Measurements from ENCODE around the gene SMIM33. TPM values are rescaled to one million over a fixed set of nuclear protein-coding genes. Genes with fewer than 3 reads are reported as not detected.
"Not testable (repeated sequence)": the region's sequence is repeated elsewhere in the genome, so short reads cannot be mapped to it uniquely, and the experiment has no call there.

The SMIM33 gene
- total RNA-seq, 1 donor from 2014 or later: under 0.01 TPM

GRCh38 chr5:139482050-139482889 lies 11.5 kb downstream of the SMIM33 start, which contains the start of gene STING1:
Gene STING1, minus strand, starts transcription at chr5:139482758. Its CDS starts 1,054 bp downstream, at chr5:139481704.
- peak; percentile 47 to 90 for DNase-seq (ENCODE audit: low read depth in 2 of 2)

GRCh38 chr5:139482890-139483208 lies 12.0 kb downstream of the SMIM33 start:
- DNase-seq (ENCODE audit: low read depth in 2 of 2): not testable (repeated sequence)

- DNase-seq (ENCODE audit: low read depth in 2 of 2): no peak
Measured at GRCh38 chr5:139486201-139486600, 15.4 kb downstream of the SMIM33 start.

GRCh38 chr5:139488260-139488659 lies 17.5 kb downstream of the SMIM33 start:
- DNase-seq (ENCODE audit: low read depth in 2 of 2): no peak

GRCh38 chr5:139492700-139493192 lies 21.9 kb downstream of the SMIM33 start:
- peak in 1 of 2 donors; percentile 23 for DNase-seq (ENCODE audit: low read depth in 2 of 2)

- no peak for DNase-seq (ENCODE audit: low read depth in 2 of 2)
Measured at GRCh38 chr5:139494256-139494655, 23.5 kb downstream of the SMIM33 start.

- peak in 1 of 2 donors; percentile 58 for DNase-seq (ENCODE audit: low read depth in 2 of 2)
Measured at GRCh38 chr5:139494832-139495231, 24.0 kb downstream of the SMIM33 start.

- DNase-seq (ENCODE audit: low read depth in 2 of 2): peak in 1 of 2 donors; percentile 82
Measured at GRCh38 chr5:139495638-139496435, 25.0 kb downstream of the SMIM33 start.

- DNase-seq (ENCODE audit: low read depth in 2 of 2): no peak
Measured at GRCh38 chr5:139501381-139501780, 30.6 kb downstream of the SMIM33 start.

- DNase-seq (ENCODE audit: low read depth in 2 of 2): not testable (repeated sequence)
Measured at GRCh38 chr5:139503036-139503817, 32.4 kb downstream of the SMIM33 start.

- DNase-seq (ENCODE audit: low read depth in 2 of 2): not testable (repeated sequence)
Measured at GRCh38 chr5:139503879-139504278, 33.1 kb downstream of the SMIM33 start.

GRCh38 chr5:139504722-139505121 lies 33.9 kb downstream of the SMIM33 start:
- not testable (repeated sequence) for DNase-seq (ENCODE audit: low read depth in 2 of 2)

- DNase-seq (ENCODE audit: low read depth in 2 of 2): no peak
Measured at GRCh38 chr5:139512786-139513390, 42.1 kb downstream of the SMIM33 start.

GRCh38 chr5:139513434-139513833 lies 42.6 kb downstream of the SMIM33 start:
- DNase-seq (ENCODE audit: low read depth in 2 of 2): peak; percentile 80 to 87

GRCh38 chr5:139513852-139514485 lies 43.2 kb downstream of the SMIM33 start:
- no peak for DNase-seq (ENCODE audit: low read depth in 2 of 2)

GRCh38 chr5:139514486-139514856 lies 43.7 kb downstream of the SMIM33 start:
- DNase-seq (ENCODE audit: low read depth in 2 of 2): no peak

- peak; percentile 60 to 84 for DNase-seq (ENCODE audit: low read depth in 2 of 2)
Measured at GRCh38 chr5:139517683-139518564, 47.1 kb downstream of the SMIM33 start.
